HG03280 (cell line): Measurements from ENCODE around the gene NPTX1.
A peak's percentile ranks its signal among the peaks of the same experiment; 100 is the strongest.

ENCODE experiments used
- ATAC-seq: cut with Tn5 transposase; IDR thresholded peaks from one replicate; pipeline ENCODE4 v1.9.1; 2021; ENCODE audit warnings: mild to moderate bottlenecking, moderate library complexity; ENCODE audit not compliant: unreplicated experiment

The NPTX1 gene

DNA sequence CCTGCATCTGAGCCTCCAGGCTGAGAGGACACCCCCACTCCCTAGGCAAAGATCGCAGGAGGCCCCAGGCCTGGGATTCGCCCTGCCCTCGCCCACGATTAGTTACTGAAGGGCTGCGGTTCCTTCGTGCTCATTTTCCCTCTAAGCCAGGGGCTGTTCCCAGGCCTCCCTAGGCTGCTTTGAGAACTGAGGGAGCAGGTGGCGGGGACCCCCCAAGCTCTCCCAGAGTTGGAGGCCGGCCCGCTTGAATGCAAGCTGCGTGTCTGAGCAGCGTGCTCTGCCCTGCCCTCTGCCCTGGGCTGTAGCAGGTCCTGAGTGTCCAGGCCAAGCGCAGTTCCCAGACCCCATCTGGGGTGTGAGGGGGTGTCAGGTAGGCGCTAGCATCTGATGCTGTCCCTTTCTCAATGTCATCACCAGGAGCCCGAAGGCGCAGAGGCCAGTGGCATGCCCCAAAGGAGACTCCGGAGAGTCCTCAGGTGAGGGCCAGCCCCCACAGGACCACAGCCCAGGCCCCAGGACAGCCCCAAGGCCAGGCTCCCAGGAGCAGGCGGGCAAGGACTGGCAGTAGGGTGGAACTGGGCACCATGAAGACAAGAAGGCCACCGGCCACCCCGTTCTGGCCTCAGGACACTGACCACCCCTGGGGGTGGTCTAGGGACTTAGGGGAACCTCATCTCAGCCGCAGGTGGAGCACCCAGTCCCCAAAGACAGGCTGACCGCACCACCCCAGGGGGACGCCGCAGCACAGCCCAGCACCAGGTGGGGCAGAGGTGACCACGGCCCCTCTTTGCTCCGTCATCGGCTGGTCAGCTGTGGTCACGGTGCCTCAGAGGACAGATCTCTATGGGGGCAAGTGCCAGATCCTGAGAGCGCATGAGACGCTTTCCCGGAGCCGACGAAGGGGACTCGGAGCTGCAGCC lies 46.8 kb downstream of the NPTX1 start:
- ATAC-seq, result no peak

DNA sequence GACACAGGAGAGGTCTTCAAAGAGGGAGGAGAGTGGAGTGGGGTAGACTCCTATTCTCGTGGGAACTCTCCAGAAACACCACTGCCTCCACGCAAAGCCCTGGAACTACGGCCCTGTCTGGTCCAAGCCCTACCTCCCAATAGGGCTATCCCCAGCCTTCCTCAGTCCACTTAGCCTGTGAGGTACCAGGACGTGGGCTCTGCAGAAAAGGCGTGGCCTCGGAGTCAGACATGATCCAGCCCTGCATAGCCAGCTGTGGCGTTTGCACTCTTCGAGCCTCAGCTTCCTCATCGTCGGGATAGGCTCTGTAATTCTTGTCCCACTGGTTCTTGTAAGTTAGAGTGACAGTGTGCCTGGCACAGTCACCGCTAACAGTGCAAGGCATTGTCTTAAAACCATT lies 47.6 kb downstream of the NPTX1 start:
- no peak for ATAC-seq

DNA sequence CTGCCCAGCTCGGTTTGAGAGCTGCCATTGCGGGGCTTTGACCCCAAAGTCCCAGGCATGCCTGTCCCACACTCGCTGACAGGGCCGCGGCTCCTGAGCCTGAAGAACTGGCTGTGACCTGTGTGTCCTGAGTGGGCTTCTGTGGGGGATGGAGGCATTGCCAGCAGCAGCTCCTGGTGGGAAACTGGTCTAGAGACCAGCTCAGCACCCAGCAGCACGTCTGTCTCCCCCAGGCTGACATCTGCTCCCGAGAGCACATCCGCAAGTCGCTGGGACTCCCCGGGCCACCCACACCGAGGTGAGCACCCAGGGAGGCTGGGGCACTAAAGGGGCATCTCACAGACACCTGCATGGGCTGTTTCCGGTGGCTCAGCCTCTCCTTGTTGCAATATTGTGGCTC lies 48.0 kb downstream of the NPTX1 start:
- ATAC-seq, result no peak

DNA sequence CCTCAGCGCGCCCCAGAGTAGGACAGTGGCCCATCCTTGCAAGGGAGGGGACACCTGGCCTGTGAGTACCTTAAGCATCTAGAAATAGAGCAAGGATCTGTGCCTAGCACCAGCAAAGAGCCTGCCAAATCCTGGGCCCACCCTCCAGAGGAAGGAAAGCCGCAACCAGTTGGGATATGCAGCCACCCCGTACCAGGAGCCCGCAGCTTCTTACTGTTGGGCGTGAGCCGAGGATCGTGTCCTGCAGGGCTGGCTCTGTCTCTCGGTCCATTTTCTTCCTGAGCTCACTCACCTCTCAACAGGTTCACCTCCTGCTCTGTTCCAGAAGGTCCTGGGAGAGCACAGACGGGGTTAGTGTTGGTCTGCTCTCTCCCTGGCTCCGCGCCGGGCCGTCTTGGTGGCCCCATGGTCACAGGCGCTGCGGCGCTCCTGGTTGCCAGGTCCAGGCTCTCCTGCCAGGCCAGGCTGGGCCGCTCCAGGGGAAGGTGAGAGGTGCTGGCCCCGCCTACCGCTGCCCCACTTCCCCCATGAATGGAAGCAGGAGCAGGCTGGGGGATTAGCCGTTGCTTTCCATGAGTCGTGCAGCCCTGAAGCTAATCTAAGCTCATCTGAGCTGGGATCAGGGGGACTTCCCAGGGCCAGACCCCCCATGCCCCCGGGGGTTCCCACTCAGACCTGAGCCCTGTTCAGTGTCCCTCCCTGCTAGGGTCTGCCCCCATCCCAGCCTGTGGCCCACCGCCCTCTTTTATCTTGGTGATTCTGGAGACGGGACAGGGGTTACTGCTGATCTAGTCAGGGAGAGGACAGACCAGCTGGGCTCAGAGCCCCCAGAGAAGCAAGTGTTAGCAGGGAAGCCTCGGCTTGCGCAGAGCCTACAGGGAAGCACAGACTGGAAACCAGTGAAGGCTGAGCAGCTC lies 48.8 kb downstream of the NPTX1 start:
- no peak for ATAC-seq

DNA sequence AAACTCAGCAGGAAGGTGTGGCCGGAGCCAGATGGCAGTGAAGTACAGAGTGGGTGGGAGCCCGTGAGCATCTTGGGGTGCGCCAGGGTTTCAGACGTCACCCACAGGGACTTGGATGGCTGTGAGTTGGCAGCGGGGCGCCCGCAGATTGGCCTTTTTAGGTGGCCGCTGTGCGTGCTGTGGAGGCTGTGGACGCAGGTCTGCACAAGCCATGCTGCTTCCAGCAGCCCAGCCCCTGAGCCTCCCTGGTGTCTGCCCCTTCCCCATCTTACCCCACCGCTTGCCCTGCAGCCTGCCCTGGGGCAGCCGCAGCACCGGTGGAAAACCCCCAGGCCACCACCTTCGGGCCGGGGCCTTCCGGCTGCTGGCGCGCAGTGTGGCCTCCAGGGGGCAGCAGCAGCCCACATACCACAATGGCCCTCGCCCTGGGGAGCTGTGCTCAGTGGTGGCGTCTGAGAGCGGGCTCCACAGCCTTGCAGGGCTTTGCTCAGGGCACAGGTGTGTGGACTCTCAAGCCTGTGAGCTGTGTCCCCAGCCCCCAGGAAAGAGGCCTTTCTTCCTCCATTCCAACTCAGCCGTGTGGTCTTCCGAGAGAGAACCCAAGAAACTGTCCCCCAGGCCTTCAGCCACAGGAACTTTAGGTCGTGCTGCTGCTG lies 49.6 kb downstream of the NPTX1 start:
- peak; percentile 80 for ATAC-seq

DNA sequence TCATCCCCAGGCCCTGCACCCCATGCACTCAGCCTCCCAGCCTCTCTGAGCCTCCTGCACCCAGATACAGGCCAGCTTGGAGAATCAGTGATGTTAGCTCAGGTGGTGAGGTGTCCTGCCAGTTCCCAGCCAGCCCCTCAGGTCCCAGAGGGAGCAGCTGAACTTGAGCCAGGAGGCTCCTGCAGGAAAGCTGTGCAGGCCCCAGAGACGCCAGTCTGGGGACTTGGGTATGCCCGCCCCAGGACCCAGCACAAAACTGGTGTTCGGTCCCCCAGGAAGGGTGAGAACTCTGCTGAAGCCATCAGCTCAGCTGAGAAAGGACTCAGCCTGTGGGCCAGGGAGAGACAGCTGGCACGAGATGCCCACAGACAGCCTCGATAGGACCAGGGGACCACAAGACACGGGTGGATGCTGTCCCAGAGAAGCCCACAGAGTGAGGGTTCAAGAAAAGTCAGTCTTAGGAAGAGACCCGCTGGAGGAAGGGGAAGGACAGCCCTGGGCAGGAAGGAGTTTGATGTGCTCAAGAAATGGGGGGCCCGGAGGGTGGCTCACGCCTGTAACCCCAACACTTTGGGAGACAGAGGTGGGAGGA lies 50.5 kb downstream of the NPTX1 start:
- no peak for ATAC-seq

DNA sequence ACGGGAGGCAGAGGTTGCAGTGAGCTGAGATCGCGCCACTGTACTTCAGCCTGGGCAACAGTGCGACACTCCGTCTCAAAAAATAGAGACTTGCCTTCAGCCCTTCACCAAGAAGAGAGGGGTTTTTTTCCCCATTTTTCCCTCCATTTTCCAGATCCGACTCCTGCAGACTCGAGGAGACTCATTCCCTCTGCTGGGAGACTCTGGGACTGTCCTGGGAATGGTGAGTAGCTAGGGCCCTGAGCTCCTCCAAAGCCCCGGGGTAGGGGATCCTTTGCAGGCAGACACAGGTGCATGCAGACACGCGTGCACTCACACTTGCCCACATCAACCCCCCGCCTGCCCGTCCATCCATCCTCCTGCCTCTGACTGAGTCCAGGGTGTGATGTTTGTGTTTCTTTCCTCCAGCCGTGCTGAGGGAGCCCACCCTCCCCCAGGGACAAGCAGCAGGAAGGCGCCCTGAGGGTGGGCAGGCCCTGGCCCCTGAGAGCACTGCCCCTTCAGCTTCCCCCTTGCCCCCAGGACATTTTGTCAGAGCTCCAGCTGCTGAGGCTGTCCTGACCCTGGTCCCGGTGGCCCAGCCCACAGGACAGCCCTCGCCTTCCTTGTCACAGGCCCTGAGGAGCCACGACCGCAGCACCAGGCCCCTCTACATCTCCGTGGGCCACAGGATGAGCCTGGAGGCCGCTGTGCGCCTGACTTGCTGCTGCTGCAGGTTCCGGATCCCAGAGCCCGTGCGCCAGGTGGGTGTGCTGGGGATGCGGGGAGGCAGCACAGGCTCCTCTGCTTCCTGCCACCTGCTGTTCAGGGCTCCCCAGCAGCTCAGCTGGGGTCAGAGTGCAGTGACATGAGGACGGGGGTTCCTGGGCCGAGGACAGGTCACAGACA lies 51.3 kb downstream of the NPTX1 start:
- no peak for ATAC-seq

DNA sequence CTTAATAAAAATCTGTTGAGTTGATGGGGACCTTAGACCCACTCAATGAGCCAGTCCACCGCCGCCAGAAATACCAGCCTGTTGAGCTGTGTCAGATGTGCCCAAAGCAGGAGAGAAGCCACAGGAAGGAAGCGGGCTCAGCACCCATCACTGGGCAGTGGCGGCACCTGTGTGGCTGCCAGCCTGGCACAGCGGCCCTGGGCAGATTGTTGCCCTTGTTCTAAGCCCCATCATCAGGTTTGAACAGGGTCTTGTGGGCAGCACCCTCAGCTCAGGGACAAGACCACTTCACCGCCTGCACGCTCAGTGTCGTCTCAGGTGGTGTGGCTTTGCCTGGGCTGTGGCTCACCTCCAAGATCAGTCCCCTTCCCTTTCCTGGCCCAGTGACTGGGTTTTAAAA lies 52.1 kb downstream of the NPTX1 start:
- ATAC-seq, result no peak

DNA sequence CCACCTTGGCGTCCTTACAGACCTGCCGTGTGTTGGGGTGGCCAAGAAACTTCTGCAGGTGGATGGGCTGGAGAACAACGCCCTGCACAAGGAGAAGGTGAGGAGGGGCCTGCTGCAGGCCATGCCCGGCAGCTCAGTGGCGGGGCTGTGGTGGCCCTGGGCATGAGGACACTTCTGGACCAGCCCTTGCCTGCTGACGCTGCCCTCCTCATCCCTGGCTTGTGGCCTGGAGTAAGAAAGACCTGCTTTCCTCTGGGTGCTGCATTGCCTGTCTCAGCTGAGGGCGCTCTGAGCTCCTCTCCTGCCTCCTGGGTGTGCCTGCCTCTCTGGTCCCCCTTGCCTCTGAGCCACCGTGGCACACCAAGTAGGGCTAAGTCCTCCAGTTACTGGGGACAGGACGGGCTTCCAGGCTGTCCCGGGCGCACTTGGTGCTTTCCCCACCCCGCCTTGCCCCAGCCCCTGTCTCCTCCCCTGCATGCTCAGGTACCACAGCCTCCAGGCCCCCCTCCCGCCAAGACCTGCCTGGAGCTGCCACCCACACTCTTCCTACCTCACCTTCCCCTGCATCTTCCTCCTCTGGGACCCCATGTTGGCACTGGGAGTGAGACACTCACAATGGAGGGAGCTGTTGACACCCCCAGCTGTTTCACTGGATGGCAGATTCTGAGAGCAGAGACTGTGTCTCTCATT lies 52.7 kb downstream of the NPTX1 start:
- no peak for ATAC-seq

DNA sequence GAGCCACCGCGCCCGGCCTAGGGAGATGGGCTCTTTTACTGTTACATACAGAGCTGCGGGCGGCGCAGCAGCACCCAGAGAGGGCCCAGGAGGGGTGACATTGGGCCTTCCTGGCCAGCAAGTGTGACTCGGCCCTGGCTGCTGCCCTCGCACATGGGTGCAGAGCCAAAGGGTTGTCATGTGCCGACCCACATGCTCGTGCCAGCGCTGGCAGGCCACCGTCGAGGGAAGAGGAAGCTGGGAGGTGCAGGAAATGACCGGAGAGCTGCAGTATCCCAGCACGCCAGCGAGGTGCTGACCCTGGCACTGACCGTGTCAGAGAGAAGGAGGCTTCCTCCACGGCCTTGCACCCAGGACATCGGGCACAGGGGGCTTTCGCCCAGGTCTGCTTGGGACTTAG lies 53.4 kb downstream of the NPTX1 start:
- ATAC-seq, result no peak

DNA sequence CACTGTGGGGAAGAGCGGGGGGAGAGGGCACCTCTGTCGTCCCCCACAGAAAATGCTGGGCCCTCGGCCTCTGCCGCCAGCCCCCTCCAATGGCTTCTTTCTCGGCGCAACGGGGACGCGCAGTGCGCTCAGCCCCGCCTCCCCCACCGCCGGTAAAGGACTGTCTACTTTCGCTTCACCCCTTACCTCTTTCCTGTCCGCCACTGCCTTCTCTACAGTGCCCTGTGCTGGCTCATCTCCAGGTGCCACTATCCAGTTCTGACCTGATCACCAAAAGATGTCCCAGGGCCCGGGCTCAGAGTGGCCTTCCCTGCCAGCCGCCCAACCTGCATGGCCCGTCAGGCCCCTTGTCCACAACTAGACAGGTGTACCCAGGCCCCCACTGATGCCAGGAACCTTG lies 54.1 kb downstream of the NPTX1 start:
- no peak for ATAC-seq

DNA sequence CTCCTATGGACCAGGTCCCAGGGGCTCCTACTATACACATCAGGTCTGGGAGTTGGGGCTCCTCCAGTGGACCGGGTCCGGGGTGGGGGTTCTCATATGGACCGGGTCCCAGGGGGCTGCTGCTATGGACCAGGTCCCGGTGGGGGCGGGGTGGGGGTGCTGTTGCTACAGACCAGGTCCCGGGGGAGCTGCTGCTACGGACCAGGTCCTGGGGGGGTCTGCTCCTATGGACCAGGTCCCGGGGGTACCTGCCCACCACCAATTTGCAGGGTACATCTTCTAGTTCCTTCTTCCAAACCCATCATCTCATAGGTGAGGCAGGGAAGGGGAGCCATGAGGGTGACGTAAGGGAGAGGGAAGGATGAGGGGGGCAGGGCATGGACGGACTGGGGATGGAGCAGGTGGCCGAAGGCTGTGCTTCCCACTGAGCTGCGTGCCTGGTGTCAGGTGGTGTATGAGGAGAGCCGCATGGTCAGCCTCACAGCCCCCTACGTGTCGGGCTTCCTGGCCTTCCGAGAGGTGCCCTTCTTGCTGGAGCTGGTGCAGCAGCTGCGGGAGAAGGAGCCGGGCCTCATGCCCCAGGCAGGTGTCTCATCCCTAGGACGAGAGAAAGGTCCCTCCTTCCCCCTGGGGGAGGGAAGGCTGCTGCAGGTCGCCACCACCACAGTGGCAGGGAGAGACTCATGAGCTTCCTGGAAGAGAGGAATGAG lies 54.9 kb downstream of the NPTX1 start:
- no peak for ATAC-seq

DNA sequence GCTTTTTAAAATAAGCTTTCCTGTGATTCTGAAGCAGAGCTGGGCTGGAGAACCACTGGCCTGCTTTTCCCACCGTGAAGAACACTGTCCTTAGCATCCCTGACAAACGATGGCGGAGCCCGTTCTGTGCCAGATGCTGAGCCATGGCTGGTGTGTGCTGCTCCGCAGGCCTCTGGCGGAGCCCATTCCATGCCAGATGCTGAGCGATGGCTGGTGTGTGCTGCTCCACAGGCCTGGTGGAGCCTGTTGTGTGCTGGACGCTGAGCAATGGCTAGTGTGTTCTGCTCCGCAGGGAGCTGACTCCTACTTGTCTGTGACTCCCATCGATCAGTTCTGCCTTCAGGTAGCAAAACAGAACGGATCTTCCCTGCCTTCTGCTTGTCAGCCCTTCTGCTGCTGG lies 57.2 kb downstream of the NPTX1 start:
- ATAC-seq, result no peak

DNA sequence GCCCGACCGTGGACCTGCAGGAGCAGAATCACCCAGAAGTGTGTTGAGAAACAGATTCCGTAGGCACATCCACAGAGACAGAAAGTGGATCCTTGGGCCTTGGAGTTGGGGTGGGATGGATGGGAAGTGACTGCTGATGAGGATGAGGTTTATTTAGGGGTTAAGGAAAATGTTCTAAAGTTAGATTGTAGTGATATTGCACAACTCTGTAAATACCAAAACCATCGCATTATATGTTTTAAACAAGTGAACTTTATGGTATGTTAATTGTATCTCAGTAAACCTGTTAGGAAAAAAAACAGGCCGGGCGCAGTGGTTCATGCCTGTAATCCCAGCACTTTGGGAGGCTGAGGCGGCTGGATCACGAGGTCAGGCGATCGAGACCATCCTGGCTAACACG lies 57.8 kb downstream of the NPTX1 start:
- ATAC-seq, result no peak
